ENCODE measurements around the gene MAP2K6.

- TF ChIP-seq CTCF (conservative IDR thresholded peaks at IDR 0.05; ENCODE audit: low read length): no peak
- no peak for TF ChIP-seq EZH2phosphoT487 (IDR thresholded peaks at IDR 0.05; ENCODE audit: borderline replicate concordance)
Measured at GRCh38 chr17:69597898-69598692, 183.6 kb downstream of the MAP2K6 start.
